HG02938 (cell line): ENCODE results near the gene POU4F1.

ENCODE experiments used
- ATAC-seq: cut with Tn5 transposase; IDR thresholded peaks from one replicate; pipeline ENCODE4 v1.9.1; 2021; ENCODE audit warnings: mild to moderate bottlenecking, moderate library complexity; ENCODE audit not compliant: unreplicated experiment

POU4F1 gene

DNA sequence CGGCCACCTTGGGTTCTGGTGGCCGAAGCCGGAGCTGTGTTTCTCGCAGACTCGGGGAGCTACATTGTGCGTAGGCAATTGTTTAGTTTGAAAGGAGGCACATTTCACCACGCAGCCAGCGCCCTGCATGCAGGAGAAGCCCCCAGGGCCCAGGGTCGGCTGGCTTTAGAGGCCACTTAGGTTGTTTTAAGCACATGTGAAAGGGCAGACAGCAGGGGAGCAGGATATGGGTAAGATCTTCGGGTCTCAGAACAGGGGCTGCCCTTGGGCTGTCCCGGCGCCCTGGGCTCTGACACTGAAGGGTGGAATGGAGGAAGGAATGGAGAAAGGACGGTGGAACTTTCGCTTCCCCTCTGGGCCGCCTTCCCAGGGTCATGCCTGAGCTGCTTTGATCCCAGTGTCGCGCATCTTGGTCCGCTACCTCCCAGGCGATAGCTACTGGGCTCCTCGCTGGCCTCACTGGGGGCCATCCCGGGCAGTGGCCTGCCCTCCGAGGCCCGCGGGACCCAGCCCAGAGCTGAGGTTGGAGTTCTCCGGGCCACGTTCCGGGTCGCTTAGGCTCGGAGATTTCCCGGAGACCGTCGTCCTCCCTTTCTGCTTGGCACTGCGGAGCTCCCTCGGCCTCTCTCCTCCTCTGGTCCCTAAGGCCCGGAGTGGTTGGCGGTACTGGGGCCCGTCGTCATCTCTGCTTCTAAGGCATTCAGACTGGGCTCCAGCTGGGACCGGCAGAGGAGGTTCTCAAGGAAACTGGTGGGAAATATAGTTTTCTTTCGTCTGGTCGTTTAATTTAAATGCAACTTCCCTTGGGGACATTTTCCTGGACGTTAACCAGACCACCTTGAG is 4.3 kb upstream of the POU4F1 start:
- no peak for ATAC-seq

DNA sequence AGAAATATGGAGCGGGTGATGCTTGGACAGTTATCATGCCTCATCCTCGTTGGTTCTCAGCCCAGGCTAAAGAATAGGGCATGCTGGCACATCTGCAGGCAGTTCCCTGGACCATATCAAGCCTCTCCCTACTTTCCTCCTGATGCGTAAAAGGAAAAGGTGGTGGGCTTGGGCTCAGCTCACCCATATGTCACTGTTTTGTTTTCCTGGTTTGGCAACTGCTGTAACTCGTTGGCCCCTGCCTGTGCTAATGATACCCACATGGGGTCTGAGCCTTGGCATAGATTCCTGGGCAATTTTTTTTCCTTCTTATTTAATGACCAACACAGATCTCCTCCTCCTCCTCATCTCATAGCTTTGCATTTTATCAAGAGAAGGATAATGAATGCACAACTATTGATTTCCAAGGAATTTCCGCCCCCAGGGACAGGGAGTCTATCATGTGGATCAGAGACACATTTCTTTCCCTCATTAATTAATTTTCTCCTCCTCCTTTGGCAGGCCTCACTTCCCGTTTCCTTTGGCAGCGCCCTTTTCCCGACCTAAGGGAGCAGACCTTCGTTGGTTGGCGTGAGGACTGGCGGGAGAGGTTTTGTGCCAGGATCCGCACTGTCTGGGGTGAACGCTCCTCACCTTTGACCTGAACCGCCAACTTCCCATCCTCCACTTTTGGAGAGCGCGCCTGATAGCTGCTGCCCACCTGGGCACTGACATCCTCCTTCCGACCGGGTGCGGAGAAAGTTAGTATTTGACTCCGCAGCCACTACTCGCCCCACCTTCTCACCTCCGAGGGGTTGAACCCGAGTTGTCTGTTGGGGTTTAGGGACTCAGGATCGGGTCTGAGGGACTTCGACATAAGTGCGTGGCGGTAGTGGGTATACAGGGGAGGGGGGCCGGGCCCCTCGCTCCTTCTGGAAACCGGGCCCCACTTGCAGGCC is 3.4 kb upstream of the POU4F1 start:
- no peak for ATAC-seq

DNA sequence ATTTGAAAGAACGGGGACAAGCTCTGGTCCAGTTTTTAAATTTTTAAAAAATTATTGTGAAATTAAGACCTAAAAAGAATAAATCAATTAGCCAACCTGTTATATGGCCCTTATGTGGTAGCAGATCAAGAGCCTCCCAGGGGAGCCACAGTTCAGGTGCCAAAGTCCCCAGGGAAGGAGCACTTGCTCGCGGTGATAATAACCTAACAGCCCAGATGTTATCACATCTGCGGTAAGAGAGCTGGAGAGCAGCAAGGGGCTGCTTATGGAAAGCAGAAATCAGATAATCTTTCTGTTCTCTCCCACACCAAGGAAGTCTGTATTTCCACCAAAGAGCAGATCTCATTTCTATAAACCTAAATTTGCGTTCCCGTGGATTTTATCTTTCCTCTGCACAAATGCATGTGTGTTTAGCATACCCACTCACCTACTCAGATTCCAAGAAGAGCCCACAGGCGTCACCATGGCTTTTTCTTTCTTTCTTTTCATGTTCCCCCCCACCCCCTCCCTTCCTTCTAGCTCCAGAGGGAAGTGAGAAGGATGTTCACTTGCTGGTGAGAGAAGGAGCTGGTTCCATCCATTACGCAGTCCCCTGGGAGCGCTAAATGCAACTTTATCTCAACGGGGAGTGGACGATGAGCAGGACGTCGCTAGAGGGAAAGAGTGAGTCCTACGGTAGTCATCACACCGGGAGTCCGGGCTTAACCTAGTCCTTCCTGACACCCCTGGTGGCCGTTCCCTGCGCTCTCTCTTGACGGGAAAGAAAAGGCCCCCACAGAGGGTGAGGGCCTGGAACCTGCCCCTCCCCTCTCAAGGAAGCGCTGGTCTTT is 1.6 kb upstream of the POU4F1 start:
- no peak for ATAC-seq

DNA sequence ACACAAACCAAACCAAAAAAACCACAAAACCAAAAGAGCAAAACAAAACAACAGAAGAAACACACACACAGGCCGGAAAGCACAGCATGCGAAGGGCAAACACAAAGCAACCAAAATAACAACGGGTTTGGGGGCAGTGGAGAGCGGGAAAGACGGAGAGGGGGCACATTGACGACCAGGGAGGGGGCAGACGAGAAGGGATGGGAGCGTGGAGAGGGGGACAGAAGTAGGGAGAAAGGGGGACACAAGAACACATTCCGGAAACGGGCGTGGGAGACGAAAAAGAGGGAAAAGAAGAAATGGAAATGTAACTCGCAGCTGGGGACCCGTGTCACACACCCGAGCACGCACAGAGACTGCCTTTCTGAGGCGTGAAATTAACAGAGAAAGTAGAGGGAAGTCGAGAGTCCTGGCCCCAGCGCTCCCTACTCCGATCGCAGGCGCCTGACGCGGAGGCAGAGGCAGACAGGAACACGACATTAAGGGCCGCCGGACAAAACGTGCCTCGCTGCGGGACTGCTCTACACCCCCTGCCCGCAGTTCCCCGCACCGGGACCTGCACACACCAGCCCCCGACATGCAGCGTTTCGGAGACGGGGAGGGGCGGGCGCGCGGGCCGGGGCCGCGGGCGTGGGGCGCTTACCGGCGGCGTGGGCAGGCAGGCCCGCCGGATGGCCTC is 652 bp downstream of the POU4F1 start:
- peak; percentile 10 for ATAC-seq

DNA sequence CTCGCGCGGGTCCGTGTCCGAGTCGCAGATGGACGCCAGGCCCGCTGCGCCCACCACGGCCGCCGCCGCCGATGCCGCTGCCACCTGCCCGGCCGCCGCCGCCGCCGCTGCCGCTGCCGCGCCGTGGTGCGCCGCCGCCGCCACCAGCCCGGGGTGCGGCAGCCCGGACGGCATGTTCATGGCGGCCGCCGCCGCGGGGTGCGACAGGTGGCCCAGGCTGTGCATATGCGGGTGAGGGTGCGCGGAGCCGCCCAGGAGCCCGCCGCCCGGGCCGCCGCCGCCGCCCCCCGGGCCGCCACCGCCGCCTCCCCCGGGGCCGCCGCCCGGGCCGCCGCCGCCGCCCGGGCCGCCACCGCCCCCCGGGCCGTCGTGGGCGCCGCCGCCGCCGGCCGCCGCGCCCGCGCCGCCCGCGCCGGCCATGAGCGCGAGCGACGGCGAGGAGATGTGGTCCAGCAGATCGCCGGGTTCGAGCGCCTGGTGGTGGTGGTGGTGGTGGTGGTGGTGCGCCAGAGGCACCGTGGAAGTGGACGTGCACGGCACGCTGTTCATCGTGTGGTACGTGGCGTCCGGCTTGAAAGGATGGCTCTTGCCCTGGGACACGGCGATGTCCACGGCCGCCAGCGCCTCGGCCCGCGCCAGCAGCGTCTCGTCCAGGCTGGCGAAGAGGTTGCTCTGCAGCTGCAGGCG is 1.3 kb downstream of the POU4F1 start:
- no peak for ATAC-seq

DNA sequence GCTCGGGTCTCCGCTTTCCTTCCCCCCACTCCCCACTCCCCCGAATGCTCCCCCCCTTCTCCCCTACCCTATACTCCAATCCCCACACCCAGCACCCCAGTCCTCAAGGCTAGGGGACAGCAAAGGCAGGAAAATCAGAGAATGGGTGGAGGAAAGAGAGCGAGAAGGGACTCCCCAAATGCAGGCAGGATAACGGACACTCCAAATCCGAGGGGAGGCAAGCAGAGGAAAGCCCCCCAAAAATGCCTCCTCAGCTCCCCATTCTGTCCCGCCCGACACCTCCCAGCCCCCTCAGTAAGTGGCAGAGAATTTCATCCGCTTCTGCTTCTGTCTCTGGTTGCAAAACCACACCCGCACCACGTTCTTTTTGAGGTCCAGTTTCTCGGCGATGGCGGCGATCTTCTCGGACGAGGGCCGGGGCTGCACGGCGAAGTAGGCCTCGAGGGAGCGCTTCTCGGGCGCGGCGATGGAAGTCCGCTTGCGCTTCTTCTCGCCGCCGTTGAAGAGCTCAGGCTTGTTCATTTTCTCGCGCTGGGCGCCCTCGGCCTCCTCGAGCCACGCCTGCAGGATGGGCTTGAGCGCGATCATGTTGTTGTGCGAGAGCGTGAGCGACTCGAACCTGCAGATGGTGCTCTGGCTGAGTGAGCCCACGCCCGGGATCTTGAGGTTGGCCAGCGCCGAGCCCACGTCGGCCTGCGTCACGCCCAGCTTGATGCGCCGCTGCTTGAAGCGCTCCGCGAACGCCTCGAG is 2.1 kb downstream of the POU4F1 start:
- no peak for ATAC-seq

DNA sequence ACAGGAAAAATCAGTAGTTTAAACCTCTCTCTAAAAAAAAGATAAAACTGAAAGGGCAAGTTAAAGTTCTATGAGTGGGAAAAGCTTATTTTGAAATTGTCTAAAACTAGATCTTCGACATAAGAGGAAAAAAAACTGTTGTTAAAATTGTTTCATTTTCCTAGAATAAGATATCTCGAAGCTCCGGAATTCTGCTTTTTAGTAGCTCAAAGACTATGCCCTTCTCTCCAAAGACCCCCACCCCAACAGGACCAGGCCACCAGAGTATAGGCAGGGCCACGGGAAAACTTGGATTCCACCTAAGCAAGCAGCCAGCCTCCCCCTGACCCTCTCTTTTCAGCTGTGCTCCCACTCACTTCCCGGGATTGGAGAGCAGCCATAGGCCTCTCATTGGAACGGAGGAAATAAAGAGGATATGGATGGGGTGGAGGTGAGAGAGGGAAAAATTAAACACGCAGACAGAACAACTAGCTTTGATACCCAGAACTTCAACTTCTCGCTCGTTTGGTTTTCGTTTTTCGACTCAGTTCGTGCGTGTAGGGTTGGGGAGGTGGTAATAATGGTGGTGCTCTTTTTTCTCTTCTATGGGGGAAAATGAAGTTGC is 3.0 kb downstream of the POU4F1 start:
- ATAC-seq = no peak

DNA sequence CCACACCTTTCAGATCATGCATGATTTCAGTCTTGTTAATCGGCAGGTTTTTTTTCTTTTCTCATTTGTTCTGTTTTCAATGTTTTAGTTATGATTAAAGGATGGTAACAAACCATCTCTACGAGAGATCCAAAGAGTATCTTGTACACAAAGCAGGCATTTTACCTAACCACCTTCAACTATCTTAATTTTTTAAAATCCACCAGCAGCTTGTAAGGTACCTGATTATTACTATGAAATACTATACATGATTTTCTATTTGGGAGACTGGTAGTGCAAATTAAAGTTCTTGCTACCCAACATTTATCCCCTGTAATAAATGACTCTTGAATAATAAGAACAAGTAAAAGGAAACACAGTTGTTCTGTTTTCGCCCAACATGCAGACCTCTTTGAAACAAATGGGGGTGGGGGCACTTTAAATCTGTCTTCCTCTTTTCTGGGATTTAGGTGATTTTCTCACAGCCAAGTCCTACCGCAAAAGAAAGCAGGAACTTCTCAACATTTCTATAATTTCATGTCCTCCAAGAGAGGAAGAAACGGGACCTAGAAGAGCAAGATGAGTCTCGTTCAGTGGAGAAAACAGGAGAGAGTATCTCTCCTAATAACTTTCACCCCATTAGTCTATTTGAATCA is 3.6 kb downstream of the POU4F1 start:
- ATAC-seq = no peak

DNA sequence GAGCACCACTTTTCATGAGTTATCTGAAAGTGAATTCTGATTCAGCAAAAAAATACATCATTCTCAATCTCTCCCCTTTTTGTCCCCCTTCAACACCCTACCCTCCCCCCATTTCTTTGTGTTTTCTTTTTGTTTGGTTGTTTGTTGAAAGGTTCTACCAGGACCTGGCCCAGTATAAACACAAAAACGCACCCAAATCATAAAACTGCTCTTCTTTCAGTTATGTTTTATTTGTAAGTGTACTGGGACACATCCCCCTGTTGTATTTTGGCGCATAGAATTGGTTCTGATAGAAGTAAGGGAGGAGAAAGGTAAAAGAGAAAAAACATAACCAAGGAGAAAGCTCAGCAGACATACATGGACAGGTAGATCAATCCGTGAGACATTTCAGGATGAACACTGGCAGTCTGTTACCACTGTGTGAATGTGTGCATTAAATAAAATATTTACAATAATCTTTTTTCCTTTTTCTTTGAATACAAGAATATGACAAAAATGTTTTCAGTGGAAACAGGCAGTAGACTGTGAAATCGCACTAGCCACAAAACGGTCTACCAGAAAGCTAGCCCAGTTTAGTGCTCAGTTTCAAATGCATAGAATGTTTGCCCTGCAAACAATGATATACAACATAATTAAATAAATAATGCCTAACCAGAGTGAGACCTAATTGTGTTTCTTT is 4.2 kb downstream of the POU4F1 start:
- no peak for ATAC-seq

DNA sequence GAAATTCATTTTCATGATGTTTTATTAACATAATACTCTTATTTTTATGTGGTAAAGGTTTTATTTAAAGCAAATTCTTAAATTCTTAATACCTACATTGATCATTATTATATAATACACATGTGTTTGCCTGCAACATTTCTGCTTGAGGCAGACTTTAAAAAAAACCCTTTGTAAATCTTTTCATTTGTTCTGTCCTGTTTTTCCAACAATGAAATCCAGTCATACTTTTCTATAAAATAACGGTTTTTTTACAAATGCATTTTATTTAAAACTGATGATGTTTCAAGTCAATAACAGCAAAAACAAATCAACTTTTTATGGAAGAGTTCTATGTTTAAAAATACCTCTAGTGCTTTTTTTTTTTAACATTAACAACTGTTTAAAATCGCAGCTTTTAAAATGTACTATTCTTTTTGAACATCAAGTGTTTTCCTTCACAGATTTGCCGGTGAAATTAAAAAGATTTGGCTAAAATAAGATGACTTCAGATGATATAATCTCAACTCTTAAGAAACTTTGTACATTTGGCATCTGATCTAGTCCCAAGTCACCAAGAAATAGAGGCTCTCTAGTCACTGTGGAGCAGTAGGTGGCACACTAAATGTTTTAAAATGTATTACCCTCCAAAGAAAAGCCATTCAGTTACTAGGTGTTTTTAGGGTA is 5.1 kb downstream of the POU4F1 start:
- no peak for ATAC-seq

DNA sequence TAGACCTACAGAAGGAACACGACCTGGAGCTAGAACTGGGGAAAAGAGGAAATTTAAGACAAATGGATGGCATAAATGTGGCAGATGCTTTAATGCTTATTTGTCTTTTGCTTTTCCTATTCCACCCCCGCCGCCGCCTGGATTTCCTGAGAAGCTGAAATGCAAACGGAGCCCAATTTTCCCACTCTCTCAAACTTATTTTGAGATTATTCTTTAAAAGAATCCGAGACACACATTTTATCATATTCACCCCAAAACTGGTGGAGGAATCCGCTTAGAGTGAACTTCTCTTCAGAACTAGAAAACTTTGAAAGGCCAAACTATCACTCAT is 5.8 kb downstream of the POU4F1 start:
- no peak for ATAC-seq

DNA sequence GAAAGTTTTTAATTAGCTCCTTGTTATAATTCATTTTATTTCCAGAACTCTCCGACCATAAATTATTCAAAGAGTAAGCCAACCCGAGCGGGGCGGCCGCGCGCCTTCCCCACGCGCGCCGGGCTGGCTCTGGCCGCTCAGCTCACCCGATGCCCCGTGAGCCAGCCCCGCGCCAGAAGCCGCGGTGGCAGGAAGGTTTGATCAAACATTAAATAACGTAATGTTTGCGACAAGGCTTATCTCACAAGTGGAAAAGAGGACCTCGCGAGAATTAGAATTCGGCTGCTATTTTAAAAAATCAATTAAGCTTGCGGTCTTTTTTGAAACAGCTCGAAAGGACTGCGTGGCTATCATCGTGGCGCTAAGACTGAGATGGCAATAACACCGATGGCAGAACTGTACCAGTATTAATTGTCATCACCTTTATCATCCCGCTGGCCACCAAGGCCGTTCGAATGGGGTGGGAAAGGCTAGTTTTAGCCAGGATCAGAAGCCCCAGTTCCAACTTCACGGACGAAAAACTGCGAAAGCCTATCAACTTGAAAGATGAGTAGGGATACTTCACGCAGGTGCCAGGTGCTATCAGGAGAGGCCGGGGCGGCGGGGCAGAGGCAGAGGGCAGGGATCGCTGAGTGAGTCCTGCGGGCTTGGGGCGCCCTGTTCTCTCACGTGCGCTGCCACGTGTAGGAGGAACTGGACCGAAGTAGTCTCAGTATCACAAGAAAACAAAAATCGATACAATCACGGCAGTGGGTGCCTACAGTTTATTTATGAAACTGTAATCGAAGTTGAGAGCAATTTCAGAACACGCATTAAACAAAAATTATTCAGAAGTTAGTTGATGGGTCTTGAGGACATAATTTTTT is 6.4 kb downstream of the POU4F1 start:
- no peak for ATAC-seq

DNA sequence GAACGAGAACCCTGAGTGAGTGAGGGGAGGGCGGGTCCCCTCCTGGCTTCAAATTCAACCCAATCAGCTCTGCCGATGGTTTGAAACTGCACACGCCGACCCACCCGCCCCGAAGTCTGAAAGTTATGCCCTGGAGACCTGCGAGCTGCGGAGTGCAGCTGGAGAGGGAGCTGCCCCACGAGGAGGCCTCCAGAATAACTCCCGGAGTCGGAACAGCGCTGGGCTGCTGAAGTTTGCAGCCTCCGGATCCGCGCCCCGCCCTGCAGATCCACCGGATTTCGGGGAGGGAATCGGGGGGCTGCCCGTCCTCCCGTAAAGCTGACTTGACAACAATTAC is 7.0 kb downstream of the POU4F1 start:
- no peak for ATAC-seq

DNA sequence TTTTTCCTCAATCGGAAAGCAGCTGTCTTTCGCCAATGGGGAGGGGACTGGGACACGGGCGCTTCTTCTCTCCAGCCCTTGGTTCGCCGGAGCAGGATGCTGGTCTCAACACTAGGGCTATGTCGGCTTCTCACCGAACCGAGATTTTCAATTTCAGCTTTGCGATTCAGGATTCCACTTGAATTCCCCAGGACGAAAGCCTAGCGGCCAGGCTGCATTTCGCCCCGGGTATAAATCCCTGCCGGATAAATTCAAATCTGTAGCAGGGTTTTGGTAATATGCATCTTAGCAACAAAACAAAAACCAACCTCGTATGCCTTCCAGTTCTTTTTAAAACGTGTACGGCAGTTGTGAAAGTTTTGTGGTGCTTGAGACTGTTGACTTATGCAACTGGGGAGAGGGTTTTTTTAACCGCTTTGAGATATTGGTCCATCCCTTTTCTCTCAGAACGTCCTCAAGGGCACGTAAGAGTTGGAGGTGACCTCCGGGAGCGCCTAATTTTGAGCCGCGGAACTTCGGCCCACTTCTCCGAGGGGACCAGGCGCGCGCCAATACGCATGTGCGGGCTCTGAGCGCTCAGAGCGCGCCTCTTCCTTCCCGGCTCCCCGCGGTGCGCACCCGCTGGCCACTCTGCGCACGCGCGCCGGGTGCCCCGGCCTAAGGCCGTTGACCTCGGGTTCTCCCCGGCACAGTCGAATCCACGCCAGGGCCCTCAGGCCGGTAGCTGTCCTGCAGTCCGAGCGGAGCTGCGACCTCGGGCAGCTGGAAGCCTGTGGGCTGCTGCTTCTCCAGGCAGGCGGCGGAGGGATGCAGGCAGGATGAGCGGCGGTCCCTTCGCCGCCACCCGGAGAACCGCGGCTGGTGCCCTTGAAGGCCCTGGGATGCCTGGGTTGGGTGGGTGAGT is 7.6 kb downstream of the POU4F1 start:
- ATAC-seq = no peak

DNA sequence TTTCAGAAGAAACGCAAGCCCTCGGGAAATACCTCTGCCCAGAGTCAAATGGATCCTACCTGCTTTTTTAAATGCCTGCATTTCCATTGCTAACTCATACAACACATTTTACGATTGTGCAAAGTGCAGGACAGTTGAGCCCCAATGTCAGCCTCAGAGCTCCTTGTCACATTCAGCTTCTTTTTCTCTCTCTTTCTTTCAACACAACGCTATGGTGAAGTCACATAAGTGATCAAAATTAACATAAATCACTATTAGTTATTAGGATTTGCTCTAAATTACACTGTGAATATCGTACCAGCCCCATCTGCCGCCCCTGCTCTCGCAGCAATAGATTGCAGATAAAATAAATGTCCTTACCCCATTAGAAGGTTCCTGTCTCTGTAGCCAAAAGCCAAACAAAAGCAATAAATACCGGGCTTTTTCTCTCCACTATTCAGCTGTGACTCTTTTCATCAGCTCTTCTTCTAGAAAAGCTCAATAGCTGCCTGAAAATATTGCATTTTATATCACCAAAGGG is 8.8 kb downstream of the POU4F1 start:
- ATAC-seq = no peak
